SK-N-SH (cell line): ENCODE results near the gene FGF8.

ENCODE experiments used
- CHD2 ChIP-seq: fragments of 150-350 bp; IDR thresholded peaks from 2 replicates; pipeline ENCODE4 v1.6.1; 2018; ENCODE audit warnings: low read length; ENCODE audit not compliant: partially characterized antibody
- EP300 ChIP-seq, 2 experiments: IDR thresholded peaks; 2 replicates each; pipeline versions ENCODE4 v1.4.0 to v1.6.1; 2012; ENCODE audit warnings: borderline replicate concordance in 1 of 2, low read depth in 1 of 2, low read length in 1 of 2
- FOSL2 ChIP-seq: IDR thresholded peaks from 2 replicates; pipeline ENCODE4 v1.4.0; 2012; ENCODE audit warnings: low read depth, mild to moderate bottlenecking, moderate library complexity, borderline replicate concordance
- FOXM1 ChIP-seq: IDR thresholded peaks from 2 replicates; pipeline ENCODE4 v1.4.0; 2012; ENCODE audit warnings: low read depth, mild to moderate bottlenecking
- GABPA ChIP-seq: IDR thresholded peaks from 2 replicates; pipeline ENCODE4 v1.4.0; 2012; ENCODE audit warnings: low read depth, mild to moderate bottlenecking
- GATA2 ChIP-seq: sonication (generic); formaldehyde crosslinking; IDR thresholded peaks from 2 replicates; pipeline ENCODE4 v1.5.0; 2020; ENCODE audit warnings: mild to moderate bottlenecking, missing genetic modification reagents
- RFX5 ChIP-seq: IDR thresholded peaks from 2 replicates; pipeline ENCODE4 v1.6.1; 2012; ENCODE audit warnings: mild to moderate bottlenecking, improper control_type of control experiment, low read length
- TAF1 ChIP-seq: IDR thresholded peaks from 2 replicates; pipeline ENCODE4 v1.6.1; 2012; ENCODE audit warnings: low read depth, mild to moderate bottlenecking, low read length, moderate library complexity, borderline replicate concordance
- USF1 ChIP-seq: IDR thresholded peaks from 2 replicates; pipeline ENCODE4 v1.4.0; 2012; ENCODE audit warnings: low read depth, borderline replicate concordance
- YY1 ChIP-seq: IDR thresholded peaks from 2 replicates; pipeline ENCODE4 v1.4.0; 2012; ENCODE audit warnings: low read depth, mild to moderate bottlenecking
- TF ChIP-seq, protein P1 (sequence below): IDR thresholded peaks from 2 replicates; pipeline ENCODE4 v1.6.1; 2012; ENCODE audit warnings: mild to moderate bottlenecking, low read depth, low read length, moderate library complexity
- TF ChIP-seq, protein P2 (sequence below): fragments of 200-600 bp; sonication (generic); IDR thresholded peaks from 2 replicates; pipeline ENCODE4 v1.6.1; 2017; ENCODE audit warnings: antibody characterized with exemption, mild to moderate bottlenecking, moderate library complexity

DNA sequence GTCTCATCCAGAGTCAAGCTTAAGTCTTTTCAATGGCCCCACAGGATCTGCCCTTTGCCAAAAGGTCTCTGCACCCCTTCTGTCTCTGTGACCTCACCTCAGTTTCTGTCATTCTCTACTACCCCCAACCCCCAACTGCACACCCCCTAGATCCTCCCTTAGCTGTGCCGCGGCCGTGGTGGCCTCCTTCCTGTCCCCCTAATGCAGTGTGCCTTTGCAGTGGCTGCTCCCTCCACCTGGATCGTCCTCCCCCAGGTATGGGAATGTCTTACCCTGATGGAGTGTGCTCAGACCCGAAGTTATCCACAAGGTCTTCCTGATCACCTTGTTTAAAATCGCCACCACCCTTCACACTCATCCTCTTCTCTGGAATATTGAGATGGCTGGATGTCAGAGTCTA is 9.6 kb downstream of the FGF8 start:
- no peak for TF ChIP-seq RFX5
- TF ChIP-seq, protein P1, sequence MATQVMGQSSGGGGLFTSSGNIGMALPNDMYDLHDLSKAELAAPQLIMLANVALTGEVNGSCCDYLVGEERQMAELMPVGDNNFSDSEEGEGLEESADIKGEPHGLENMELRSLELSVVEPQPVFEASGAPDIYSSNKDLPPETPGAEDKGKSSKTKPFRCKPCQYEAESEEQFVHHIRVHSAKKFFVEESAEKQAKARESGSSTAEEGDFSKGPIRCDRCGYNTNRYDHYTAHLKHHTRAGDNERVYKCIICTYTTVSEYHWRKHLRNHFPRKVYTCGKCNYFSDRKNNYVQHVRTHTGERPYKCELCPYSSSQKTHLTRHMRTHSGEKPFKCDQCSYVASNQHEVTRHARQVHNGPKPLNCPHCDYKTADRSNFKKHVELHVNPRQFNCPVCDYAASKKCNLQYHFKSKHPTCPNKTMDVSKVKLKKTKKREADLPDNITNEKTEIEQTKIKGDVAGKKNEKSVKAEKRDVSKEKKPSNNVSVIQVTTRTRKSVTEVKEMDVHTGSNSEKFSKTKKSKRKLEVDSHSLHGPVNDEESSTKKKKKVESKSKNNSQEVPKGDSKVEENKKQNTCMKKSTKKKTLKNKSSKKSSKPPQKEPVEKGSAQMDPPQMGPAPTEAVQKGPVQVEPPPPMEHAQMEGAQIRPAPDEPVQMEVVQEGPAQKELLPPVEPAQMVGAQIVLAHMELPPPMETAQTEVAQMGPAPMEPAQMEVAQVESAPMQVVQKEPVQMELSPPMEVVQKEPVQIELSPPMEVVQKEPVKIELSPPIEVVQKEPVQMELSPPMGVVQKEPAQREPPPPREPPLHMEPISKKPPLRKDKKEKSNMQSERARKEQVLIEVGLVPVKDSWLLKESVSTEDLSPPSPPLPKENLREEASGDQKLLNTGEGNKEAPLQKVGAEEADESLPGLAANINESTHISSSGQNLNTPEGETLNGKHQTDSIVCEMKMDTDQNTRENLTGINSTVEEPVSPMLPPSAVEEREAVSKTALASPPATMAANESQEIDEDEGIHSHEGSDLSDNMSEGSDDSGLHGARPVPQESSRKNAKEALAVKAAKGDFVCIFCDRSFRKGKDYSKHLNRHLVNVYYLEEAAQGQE: no peak
- TF ChIP-seq, protein P2, sequence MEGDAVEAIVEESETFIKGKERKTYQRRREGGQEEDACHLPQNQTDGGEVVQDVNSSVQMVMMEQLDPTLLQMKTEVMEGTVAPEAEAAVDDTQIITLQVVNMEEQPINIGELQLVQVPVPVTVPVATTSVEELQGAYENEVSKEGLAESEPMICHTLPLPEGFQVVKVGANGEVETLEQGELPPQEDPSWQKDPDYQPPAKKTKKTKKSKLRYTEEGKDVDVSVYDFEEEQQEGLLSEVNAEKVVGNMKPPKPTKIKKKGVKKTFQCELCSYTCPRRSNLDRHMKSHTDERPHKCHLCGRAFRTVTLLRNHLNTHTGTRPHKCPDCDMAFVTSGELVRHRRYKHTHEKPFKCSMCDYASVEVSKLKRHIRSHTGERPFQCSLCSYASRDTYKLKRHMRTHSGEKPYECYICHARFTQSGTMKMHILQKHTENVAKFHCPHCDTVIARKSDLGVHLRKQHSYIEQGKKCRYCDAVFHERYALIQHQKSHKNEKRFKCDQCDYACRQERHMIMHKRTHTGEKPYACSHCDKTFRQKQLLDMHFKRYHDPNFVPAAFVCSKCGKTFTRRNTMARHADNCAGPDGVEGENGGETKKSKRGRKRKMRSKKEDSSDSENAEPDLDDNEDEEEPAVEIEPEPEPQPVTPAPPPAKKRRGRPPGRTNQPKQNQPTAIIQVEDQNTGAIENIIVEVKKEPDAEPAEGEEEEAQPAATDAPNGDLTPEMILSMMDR: no peak
- no peak for TF ChIP-seq EP300 (IDR thresholded peaks at IDR 0.05; ENCODE audit: borderline replicate concordance in 1 of 2, low read depth in 1 of 2, low read length in 1 of 2)
- TF ChIP-seq YY1: no peak
- no peak for TF ChIP-seq TAF1
- no peak for TF ChIP-seq CHD2
- no peak for TF ChIP-seq FOXM1
- no peak for TF ChIP-seq GATA2 (CRISPR knock-in tag)
- no peak for TF ChIP-seq GABPA
- TF ChIP-seq FOSL2: no peak
- no peak for TF ChIP-seq USF1
